NT2/D1 (cell line): ENCODE results near the gene ABCB7.

ENCODE experiments used
- SUZ12 ChIP-seq: IDR thresholded peaks from 2 replicates; pipeline ENCODE4 v1.6.1; 2011; ENCODE audit not compliant: insufficient read length, insufficient read depth; ENCODE audit errors: extremely low read depth
- YY1 ChIP-seq: IDR thresholded peaks from 2 replicates; pipeline ENCODE4 v1.6.1; 2011; ENCODE audit not compliant: insufficient read length, insufficient read depth
- ZNF274 ChIP-seq: IDR thresholded peaks from 2 replicates; pipeline ENCODE4 v1.6.1; 2011; ENCODE audit warnings: mild to moderate bottlenecking, low read depth, low read length

GRCh38 chrX:75156531-75156945, 455 bp upstream of the ABCB7 start:
- no peak for TF ChIP-seq YY1
- no peak for TF ChIP-seq ZNF274
- TF ChIP-seq SUZ12, result no peak
